VCaP (cell line): ENCODE data around the gene FMR1.

Experiments used
- H3K27ac ChIP-seq: fragments of 450-650 bp; 2 replicates; pipeline ENCODE4 v1.5.1; 2017
- TF ChIP-seq, protein P1 (sequence below): fragments of 450-650 bp; conservative IDR thresholded peaks from 2 replicates; pipeline ENCODE4 v1.5.1; 2017; ENCODE audit warnings: mild to moderate bottlenecking, moderate library complexity

The FMR1 gene

GRCh38 chrX:147981038-147981752 is 69.5 kb downstream of the FMR1 start, which contains the start of gene FMR1NB:
Gene FMR1NB (plus strand): TSS chrX:147981337. CDS start chrX:147981403, 66 bp downstream.
- TF ChIP-seq, protein P1, sequence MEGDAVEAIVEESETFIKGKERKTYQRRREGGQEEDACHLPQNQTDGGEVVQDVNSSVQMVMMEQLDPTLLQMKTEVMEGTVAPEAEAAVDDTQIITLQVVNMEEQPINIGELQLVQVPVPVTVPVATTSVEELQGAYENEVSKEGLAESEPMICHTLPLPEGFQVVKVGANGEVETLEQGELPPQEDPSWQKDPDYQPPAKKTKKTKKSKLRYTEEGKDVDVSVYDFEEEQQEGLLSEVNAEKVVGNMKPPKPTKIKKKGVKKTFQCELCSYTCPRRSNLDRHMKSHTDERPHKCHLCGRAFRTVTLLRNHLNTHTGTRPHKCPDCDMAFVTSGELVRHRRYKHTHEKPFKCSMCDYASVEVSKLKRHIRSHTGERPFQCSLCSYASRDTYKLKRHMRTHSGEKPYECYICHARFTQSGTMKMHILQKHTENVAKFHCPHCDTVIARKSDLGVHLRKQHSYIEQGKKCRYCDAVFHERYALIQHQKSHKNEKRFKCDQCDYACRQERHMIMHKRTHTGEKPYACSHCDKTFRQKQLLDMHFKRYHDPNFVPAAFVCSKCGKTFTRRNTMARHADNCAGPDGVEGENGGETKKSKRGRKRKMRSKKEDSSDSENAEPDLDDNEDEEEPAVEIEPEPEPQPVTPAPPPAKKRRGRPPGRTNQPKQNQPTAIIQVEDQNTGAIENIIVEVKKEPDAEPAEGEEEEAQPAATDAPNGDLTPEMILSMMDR, result no peak
- no peak within 1 kb of the TSS for H3K27ac ChIP-seq
